T-helper 2 cell treated with Interferon-gamma antibody and Interleukin-4, amounts not matched to agents 5 μg/mL and 100 μg/mL, for 36 hours (primary cell): ENCODE measurements around the gene LDLRAD4.

Experiments used
- DNase-seq: peaks from one replicate; pipeline ENCODE4 v3.0.0; 2021; ENCODE audit warnings: low spot score
- H3K27ac Mint-ChIP-seq: one replicate; pipeline ENCODE4 v1.8.0; 2021; ENCODE audit warnings: mild to moderate bottlenecking, mixed read lengths
- H3K27me3 Mint-ChIP-seq: one replicate; pipeline ENCODE4 v1.8.0; 2021; ENCODE audit warnings: low read depth, mixed read lengths
- H3K36me3 Mint-ChIP-seq: one replicate; pipeline ENCODE4 v1.8.0; 2021; ENCODE audit warnings: low read depth, mixed read lengths
- H3K4me1 Mint-ChIP-seq: one replicate; pipeline ENCODE4 v1.8.0; 2021; ENCODE audit warnings: low read depth, mixed read lengths
- H3K4me3 Mint-ChIP-seq: one replicate; pipeline ENCODE4 v1.8.0; 2022; ENCODE audit warnings: mild to moderate bottlenecking, moderate library complexity, mixed read lengths
- H3K9me3 Mint-ChIP-seq: one replicate; pipeline ENCODE4 v1.8.0; 2021; ENCODE audit warnings: mixed read lengths

LDLRAD4 gene

GRCh38 chr18:13370995-13371625 is 152.6 kb downstream of the LDLRAD4 start:
- Mint-ChIP-seq H3K4me3 (no peak overlapping the region), H3K27ac (no peak overlapping the region), H3K27me3 (no peaks in the 10 kb centered on the region), H3K9me3 (no peaks in the 10 kb centered on the region), H3K4me1 (peaks cover 47% of the 10 kb centered on the region), H3K36me3 (no peaks in the 10 kb centered on the region)
- no peak for DNase-seq

GRCh38 chr18:13371689-13372418 is 153.3 kb downstream of the LDLRAD4 start:
- H3K4me1 Mint-ChIP-seq, result peaks cover 51% of the 10 kb centered on the region
- no peaks in the 10 kb centered on the region for H3K36me3 Mint-ChIP-seq
- H3K9me3 Mint-ChIP-seq, result no peaks in the 10 kb centered on the region
- no peak for DNase-seq
- peak overlapping the region; percentile 60 for H3K27ac Mint-ChIP-seq
- peak overlapping the region; percentile 15 for H3K4me3 Mint-ChIP-seq
- H3K27me3 Mint-ChIP-seq, result no peaks in the 10 kb centered on the region

- Mint-ChIP-seq H3K27me3 (no peaks in the 10 kb centered on the region), H3K36me3 (no peaks in the 10 kb centered on the region), H3K4me3 (no peak overlapping the region), H3K4me1 (peaks cover 56% of the 10 kb centered on the region), H3K27ac (peak overlapping the region; percentile 36), H3K9me3 (no peaks in the 10 kb centered on the region)
- no peak for DNase-seq
Measured at GRCh38 chr18:13372531-13372951, 154.0 kb downstream of the LDLRAD4 start.

- Mint-ChIP-seq H3K4me1 (peaks cover 68% of the 10 kb centered on the region), H3K27ac (no peak overlapping the region), H3K27me3 (no peaks in the 10 kb centered on the region), H3K36me3 (no peaks in the 10 kb centered on the region), H3K9me3 (no peaks in the 10 kb centered on the region), H3K4me3 (no peak overlapping the region)
- no peak for DNase-seq
Measured at GRCh38 chr18:13374096-13374467, 155.5 kb downstream of the LDLRAD4 start.

- no peak for DNase-seq
- Mint-ChIP-seq H3K36me3 (no peaks in the 10 kb centered on the region), H3K4me3 (peak overlapping the region; percentile 80), H3K27ac (peak overlapping the region; percentile 95), H3K4me1 (peaks cover 64% of the 10 kb centered on the region), H3K9me3 (no peaks in the 10 kb centered on the region), H3K27me3 (no peaks in the 10 kb centered on the region)
Measured at GRCh38 chr18:13374468-13375301, 156.1 kb downstream of the LDLRAD4 start.

GRCh38 chr18:13375302-13376255 is 157.0 kb downstream of the LDLRAD4 start:
- no peaks in the 10 kb centered on the region for H3K9me3 Mint-ChIP-seq
- no peaks in the 10 kb centered on the region for H3K36me3 Mint-ChIP-seq
- H3K27ac Mint-ChIP-seq, result peak overlapping the region; percentile 95
- peaks cover 65% of the 10 kb centered on the region for H3K4me1 Mint-ChIP-seq
- H3K27me3 Mint-ChIP-seq, result no peaks in the 10 kb centered on the region
- H3K4me3 Mint-ChIP-seq, result peak overlapping the region; percentile 80
- peak; percentile 86 for DNase-seq

GRCh38 chr18:13376298-13376840 is 157.8 kb downstream of the LDLRAD4 start:
- DNase-seq, result peak; percentile 46
- Mint-ChIP-seq H3K4me1 (peaks cover 67% of the 10 kb centered on the region), H3K36me3 (no peaks in the 10 kb centered on the region), H3K9me3 (no peaks in the 10 kb centered on the region), H3K27ac (peak overlapping the region; percentile 95), H3K27me3 (no peaks in the 10 kb centered on the region), H3K4me3 (peak overlapping the region; percentile 80)

- H3K27ac Mint-ChIP-seq, result peak overlapping the region; percentile 95
- H3K4me3 Mint-ChIP-seq, result peak overlapping the region; percentile 80
- no peaks in the 10 kb centered on the region for H3K27me3 Mint-ChIP-seq
- H3K4me1 Mint-ChIP-seq, result peaks cover 67% of the 10 kb centered on the region
- DNase-seq, result peak; percentile 69
- H3K9me3 Mint-ChIP-seq, result no peaks in the 10 kb centered on the region
- no peaks in the 10 kb centered on the region for H3K36me3 Mint-ChIP-seq
Measured at GRCh38 chr18:13376841-13377351, 158.3 kb downstream of the LDLRAD4 start.

GRCh38 chr18:13377496-13377895 is 158.9 kb downstream of the LDLRAD4 start:
- peaks cover 67% of the 10 kb centered on the region for H3K4me1 Mint-ChIP-seq
- no peaks in the 10 kb centered on the region for H3K27me3 Mint-ChIP-seq
- DNase-seq, result peak; percentile 51
- no peaks in the 10 kb centered on the region for H3K36me3 Mint-ChIP-seq
- H3K9me3 Mint-ChIP-seq, result no peaks in the 10 kb centered on the region
- peak overlapping the region; percentile 80 for H3K4me3 Mint-ChIP-seq
- peak overlapping the region; percentile 95 for H3K27ac Mint-ChIP-seq

GRCh38 chr18:13378150-13378549 is 159.6 kb downstream of the LDLRAD4 start:
- H3K4me3 Mint-ChIP-seq, result peak overlapping the region; percentile 80
- H3K27ac Mint-ChIP-seq, result peak overlapping the region; percentile 95
- peaks cover 70% of the 10 kb centered on the region for H3K4me1 Mint-ChIP-seq
- no peak for DNase-seq
- no peaks in the 10 kb centered on the region for H3K9me3 Mint-ChIP-seq
- no peaks in the 10 kb centered on the region for H3K36me3 Mint-ChIP-seq
- no peaks in the 10 kb centered on the region for H3K27me3 Mint-ChIP-seq

GRCh38 chr18:13379062-13379865 is 160.7 kb downstream of the LDLRAD4 start:
- Mint-ChIP-seq H3K27me3 (no peaks in the 10 kb centered on the region), H3K27ac (no peak overlapping the region), H3K4me1 (peaks cover 69% of the 10 kb centered on the region), H3K4me3 (peak overlapping the region; percentile 80), H3K9me3 (no peaks in the 10 kb centered on the region), H3K36me3 (no peaks in the 10 kb centered on the region)
- no peak for DNase-seq

GRCh38 chr18:13379930-13380690 is 161.6 kb downstream of the LDLRAD4 start:
- no peaks in the 10 kb centered on the region for H3K36me3 Mint-ChIP-seq
- no peak for DNase-seq
- no peaks in the 10 kb centered on the region for H3K27me3 Mint-ChIP-seq
- H3K9me3 Mint-ChIP-seq, result no peaks in the 10 kb centered on the region
- H3K4me1 Mint-ChIP-seq, result peaks cover 67% of the 10 kb centered on the region
- H3K27ac Mint-ChIP-seq, result no peak overlapping the region
- no peak overlapping the region for H3K4me3 Mint-ChIP-seq
